Measurements from ENCODE around the gene ADTRP.

Gene ADTRP

GRCh38 chr6:11785415-11785773 is 6.8 kb upstream of the ADTRP start:
- DNase-seq (ENCODE audit: low read depth), result peak; percentile 86
- no peak for TF ChIP-seq CTCF (IDR thresholded peaks at IDR 0.05; ENCODE audit: control insufficient read depth, extremely low read depth, insufficient read depth)
- H3K4me3 ChIP-seq (ENCODE audit: low read depth, low read length), result no peak overlapping the region

- TF ChIP-seq CTCF (IDR thresholded peaks at IDR 0.05; ENCODE audit: control insufficient read depth, extremely low read depth, insufficient read depth), result no peak
- no peak for DNase-seq (ENCODE audit: low read depth)
- no peak overlapping the region for H3K4me3 ChIP-seq (ENCODE audit: low read depth, low read length)
Observed at GRCh38 chr6:11784341-11784740, 5.7 kb upstream of the ADTRP start.

GRCh38 chr6:11783524-11784064 is 5.0 kb upstream of the ADTRP start:
- no peak for TF ChIP-seq CTCF (IDR thresholded peaks at IDR 0.05; ENCODE audit: control insufficient read depth, extremely low read depth, insufficient read depth)
- no peak for DNase-seq (ENCODE audit: low read depth)
- no peak overlapping the region for H3K4me3 ChIP-seq (ENCODE audit: low read depth, low read length)

GRCh38 chr6:11782524-11782923 is 3.9 kb upstream of the ADTRP start:
- no peak overlapping the region for H3K4me3 ChIP-seq (ENCODE audit: low read depth, low read length)

GRCh38 chr6:11780097-11780428 is 1.5 kb upstream of the ADTRP start:
- H3K4me3 ChIP-seq (ENCODE audit: low read depth, low read length), result no peak overlapping the region
- no peak for DNase-seq (ENCODE audit: low read depth)
- no peak for TF ChIP-seq CTCF (IDR thresholded peaks at IDR 0.05; ENCODE audit: control insufficient read depth, extremely low read depth, insufficient read depth)

More at GRCh38 chr6:11782524-11782923, 3.9 kb upstream of the ADTRP start:
- DNase-seq (ENCODE audit: low read depth), result no peak
- no peak for TF ChIP-seq CTCF (IDR thresholded peaks at IDR 0.05; ENCODE audit: control insufficient read depth, extremely low read depth, insufficient read depth)

- DNase-seq (ENCODE audit: low read depth), result no peak
- TF ChIP-seq CTCF (IDR thresholded peaks at IDR 0.05; ENCODE audit: control insufficient read depth, extremely low read depth, insufficient read depth), result no peak
- no peak overlapping the region for H3K4me3 ChIP-seq (ENCODE audit: low read depth, low read length)
Observed at GRCh38 chr6:11779329-11780096, 910 bp upstream of the ADTRP start.

- TF ChIP-seq CTCF (IDR thresholded peaks at IDR 0.05; ENCODE audit: control insufficient read depth, extremely low read depth, insufficient read depth), result no peak
Observed at GRCh38 chr6:11778036-11778435, 567 bp downstream of the ADTRP start.

More at GRCh38 chr6:11778036-11778435, 567 bp downstream of the ADTRP start:
- H3K4me3 ChIP-seq (ENCODE audit: low read depth, low read length), result no peak overlapping the region
- no peak for DNase-seq (ENCODE audit: low read depth)
